ENCODE results near the gene LRRC32.

The LRRC32 gene

GRCh38 chr11:76702336-76703128, 32.0 kb upstream of the LRRC32 start:
- Histone ChIP-seq H2BK5ac (ENCODE audit: low read depth, low read length, poor library complexity) (peak overlapping the region; percentile 82), H3K27ac (ENCODE audit: low read depth, low read length) (peak overlapping the region; percentile 59), H3K4me1 (ENCODE audit: control insufficient read depth in 1 of 2, insufficient read depth in 2 of 2, low read length in 2 of 2) (peaks cover 26 to 33% of the 10 kb centered on the region in 2 experiments), H3K4ac (ENCODE audit: low read depth, low read length) (peak overlapping the region; percentile 73), H3K4me2 (ENCODE audit: low read length) (no peak overlapping the region), H3K9me3 (ENCODE audit: insufficient read depth, low read depth, low read length) (no peaks in the 10 kb centered on the region), H2AFZ (ENCODE audit: insufficient read depth, low read length, poor library complexity) (peak overlapping the region; percentile 41), H2BK120ac (ENCODE audit: insufficient read depth, low read length, poor library complexity) (peak overlapping the region; percentile 98), H3K79me1 (ENCODE audit: low read length) (peaks cover 14% of the 10 kb centered on the region), H4K12ac (ENCODE audit: low read depth, low read length) (no peak overlapping the region), H3K79me2 (ENCODE audit: control insufficient read depth, insufficient read depth, low read length, poor library complexity) (peaks cover 5% of the 10 kb centered on the region), H4K91ac (ENCODE audit: low read depth, low read length) (peak overlapping the region; percentile 96), H3K4me3 (ENCODE audit: low read depth, low read length) (no peak overlapping the region), H4K8ac (ENCODE audit: low read depth, low read length) (peak overlapping the region; percentile 80), H3K23ac (ENCODE audit: low read length) (no peak overlapping the region), H2BK12ac (ENCODE audit: low read length) (peak overlapping the region; percentile 98), H3K18ac (ENCODE audit: low read length) (peak overlapping the region; percentile 90), H3K14ac (ENCODE audit: low read length) (peak overlapping the region; percentile 79), H2AK5ac (ENCODE audit: low read length) (peak overlapping the region; percentile 96), H3K27me3 (ENCODE audit: insufficient read depth, low read length) (no peaks in the 10 kb centered on the region), H3K9ac (ENCODE audit: low read length) (no peak overlapping the region), H3K36me3 (ENCODE audit: control insufficient read depth in 1 of 2, insufficient read depth in 2 of 2, low read length in 2 of 2) (no peaks in the 10 kb centered on the region)
- peak; percentile 98 to 99 for DNase-seq
- WGBS (ENCODE audit: extremely low coverage, insufficient coverage, insufficient read length) = no CpG with 5 or more reads among the region's 3 CpGs

- Histone ChIP-seq H4K12ac (ENCODE audit: low read depth, low read length) (peak overlapping the region; percentile 61), H3K23ac (ENCODE audit: low read length) (no peak overlapping the region), H2AFZ (ENCODE audit: insufficient read depth, low read length, poor library complexity) (peak overlapping the region; percentile 41), H4K91ac (ENCODE audit: low read depth, low read length) (peak overlapping the region; percentile 96), H3K14ac (ENCODE audit: low read length) (peak overlapping the region; percentile 79), H2BK12ac (ENCODE audit: low read length) (peak overlapping the region; percentile 98), H3K36me3 (ENCODE audit: control insufficient read depth in 1 of 2, insufficient read depth in 2 of 2, low read length in 2 of 2) (no peaks in the 10 kb centered on the region), H3K9ac (ENCODE audit: low read length) (no peak overlapping the region), H3K4me1 (ENCODE audit: control insufficient read depth in 1 of 2, insufficient read depth in 2 of 2, low read length in 2 of 2) (peaks cover 26 to 33% of the 10 kb centered on the region in 2 experiments), H3K4ac (ENCODE audit: low read depth, low read length) (peak overlapping the region; percentile 73), H2BK120ac (ENCODE audit: insufficient read depth, low read length, poor library complexity) (peak overlapping the region; percentile 98), H3K4me2 (ENCODE audit: low read length) (peak overlapping the region; percentile 11), H2BK5ac (ENCODE audit: low read depth, low read length, poor library complexity) (peak overlapping the region; percentile 82), H3K27me3 (ENCODE audit: insufficient read depth, low read length) (no peaks in the 10 kb centered on the region), H3K27ac (ENCODE audit: low read depth, low read length) (peak overlapping the region; percentile 59), H2AK5ac (ENCODE audit: low read length) (peak overlapping the region; percentile 96), H4K8ac (ENCODE audit: low read depth, low read length) (peak overlapping the region; percentile 80), H3K9me3 (ENCODE audit: insufficient read depth, low read depth, low read length) (no peaks in the 10 kb centered on the region), H3K79me1 (ENCODE audit: low read length) (peaks cover 14% of the 10 kb centered on the region), H3K79me2 (ENCODE audit: control insufficient read depth, insufficient read depth, low read length, poor library complexity) (peaks cover 5% of the 10 kb centered on the region), H3K18ac (ENCODE audit: low read length) (peak overlapping the region; percentile 90), H3K4me3 (ENCODE audit: low read depth, low read length) (no peak overlapping the region)
- DNase-seq = peak; percentile 96 to 97
- no CpG with 5 or more reads among the region's 7 CpGs for WGBS (ENCODE audit: extremely low coverage, insufficient coverage, insufficient read length)
Observed at GRCh38 chr11:76701294-76702040, 30.9 kb upstream of the LRRC32 start.

GRCh38 chr11:76700177-76701100, 29.9 kb upstream of the LRRC32 start:
- no CpG with 5 or more reads among the region's 16 CpGs for WGBS (ENCODE audit: extremely low coverage, insufficient coverage, insufficient read length)
- Histone ChIP-seq H3K9ac (ENCODE audit: low read length) (no peak overlapping the region), H3K4me2 (ENCODE audit: low read length) (no peak overlapping the region), H3K4me3 (ENCODE audit: low read depth, low read length) (no peak overlapping the region), H4K12ac (ENCODE audit: low read depth, low read length) (peak overlapping the region; percentile 2), H3K9me3 (ENCODE audit: insufficient read depth, low read depth, low read length) (no peaks in the 10 kb centered on the region), H3K4me1 (ENCODE audit: control insufficient read depth in 1 of 2, insufficient read depth in 2 of 2, low read length in 2 of 2) (peaks cover 26 to 33% of the 10 kb centered on the region in 2 experiments), H3K79me1 (ENCODE audit: low read length) (peaks cover 14% of the 10 kb centered on the region), H3K36me3 (ENCODE audit: control insufficient read depth in 1 of 2, insufficient read depth in 2 of 2, low read length in 2 of 2) (no peaks in the 10 kb centered on the region), H3K18ac (ENCODE audit: low read length) (peak overlapping the region; percentile 34), H3K27ac (ENCODE audit: low read depth, low read length) (peak overlapping the region; percentile 2), H4K8ac (ENCODE audit: low read depth, low read length) (peak overlapping the region; percentile 39), H3K4ac (ENCODE audit: low read depth, low read length) (peak overlapping the region; percentile 51), H3K27me3 (ENCODE audit: insufficient read depth, low read length) (no peaks in the 10 kb centered on the region), H2AK5ac (ENCODE audit: low read length) (peak overlapping the region; percentile 78), H2BK120ac (ENCODE audit: insufficient read depth, low read length, poor library complexity) (peak overlapping the region; percentile 62), H3K79me2 (ENCODE audit: control insufficient read depth, insufficient read depth, low read length, poor library complexity) (peaks cover 5% of the 10 kb centered on the region), H4K91ac (ENCODE audit: low read depth, low read length) (peak overlapping the region; percentile 87), H3K14ac (ENCODE audit: low read length) (peak overlapping the region; percentile 37), H2BK12ac (ENCODE audit: low read length) (peak overlapping the region; percentile 61), H2BK5ac (ENCODE audit: low read depth, low read length, poor library complexity) (peak overlapping the region; percentile 65), H2AFZ (ENCODE audit: insufficient read depth, low read length, poor library complexity) (no peak overlapping the region), H3K23ac (ENCODE audit: low read length) (no peak overlapping the region)
- peak; percentile 81 to 89 for DNase-seq
